Transverse colon (tissue), 4 donors: ENCODE measurements around the gene C1orf115. TPM values are rescaled to one million over a fixed set of nuclear protein-coding genes. Genes with fewer than 3 reads are reported as not detected.
"Not testable (repeated sequence)": the region's sequence is repeated elsewhere in the genome, so short reads cannot be mapped to it uniquely, and the experiment has no call there.

Experiments used
- DNase-seq: peaks from one replicate; pipeline ENCODE4 v3.0.0-alpha.2; 2019
- H3K27ac ChIP-seq, 4 donors: fragments of 200-600 bp; sonication (generic); 2 replicates each; pipeline ENCODE4 v1.5.1; 2016 to 2018; ENCODE audit warnings: inconsistent platforms in 4 of 4
- H3K27me3 ChIP-seq: fragments of 200-600 bp; sonication (generic); 2 replicates; pipeline ENCODE4 v1.5.1; 2017; ENCODE audit warnings: inconsistent platforms
- H3K36me3 ChIP-seq, 4 donors: fragments of 200-600 bp; sonication (generic); 2 replicates each; pipeline ENCODE4 v1.5.1; 2017 to 2019; ENCODE audit warnings: inconsistent platforms in 4 of 4
- H3K4me1 ChIP-seq, 4 donors: fragments of 200-600 bp; sonication (generic); 2 replicates each; pipeline ENCODE4 v1.5.1; 2017 to 2020; ENCODE audit warnings: inconsistent platforms in 4 of 4
- H3K4me3 ChIP-seq, 4 donors: fragments of 200-600 bp; sonication (generic); 1 replicate in 1 of 4; 2 replicates in 3 of 4; pipeline versions ENCODE4 v1.5.1 to v1.6.1; 2017 to 2019; ENCODE audit warnings: inconsistent platforms in 4 of 4
- H3K9me3 ChIP-seq, 2 donors: fragments of 200-600 bp; sonication (generic); 2 replicates each; pipeline ENCODE4 v1.5.1; 2017 to 2019; ENCODE audit warnings: inconsistent platforms in 2 of 2
- EP300 ChIP-seq: sonication (generic); formaldehyde crosslinking; IDR thresholded peaks from one replicate; pipeline ENCODE4 v1.6.1; 2017; ENCODE audit warnings: antibody characterized with exemption, low read depth
- POLR2A ChIP-seq: fragments of 450-650 bp; IDR thresholded peaks from one replicate; pipeline ENCODE4 v1.6.1; 2016; ENCODE audit warnings: antibody characterized with exemption, mild to moderate bottlenecking, moderate library complexity
- POLR2AphosphoS5 ChIP-seq, 3 donors: sonication (generic); formaldehyde crosslinking; IDR thresholded peaks; one replicate each; pipeline ENCODE4 v1.6.1; 2016; ENCODE audit warnings: antibody characterized with exemption in 3 of 3
- WGBS, 2 donors: methylation state at CpG; one replicate each; pipeline ENCODE4 v1.1.5; 2018; ENCODE audit warnings: low coverage in 1 of 2; 5-methylcytosine and 5-hydroxymethylcytosine counted together
- in situ Hi-C, 4 donors: fragments of 200-750 bp; cut with MboI; loops; one replicate each; pipeline versions ENCODE4 v1.15.0 to v1.15.1; 2017; ENCODE audit warnings: low sequenced_read_pairs in 3 of 4, low pct_ligation_motif_present in 1 of 4, low pct_unique_long_range_greater_than_20kb in 1 of 4
- intact Hi-C: fragments of 100-400 bp; cut with DNase I; formaldehyde crosslinking; loops from one replicate; pipeline ENCODE4 v1.15.1; 2023; ENCODE audit warnings: low total_unique reads
- total RNA-seq, 4 donors: library from RNA; depleted of rRNA; stranded (reverse); fragments of >200 nt; gene quantifications; one replicate each; pipeline ENCODE4 v1.1.0, GENCODE V29; 2016
- TF ChIP-seq, protein P1 (sequence below), 5 experiments: fragments of 200-600 bp in 3 of 5; fragments of 450-650 bp in 2 of 5; sonication (generic) in 3 of 5; IDR thresholded peaks; 1 replicate in 2 of 5; 2 replicates in 3 of 5; pipeline ENCODE4 v1.5.1; 2016 to 2017; ENCODE audit warnings: antibody characterized with exemption in 5 of 5, inconsistent platforms in 3 of 5, mild to moderate bottlenecking in 2 of 5, moderate library complexity in 1 of 5

C1orf115 gene
- total RNA-seq, 4 donors from 2014 or later = 43.2 to 153 (median 103) TPM

DNA sequence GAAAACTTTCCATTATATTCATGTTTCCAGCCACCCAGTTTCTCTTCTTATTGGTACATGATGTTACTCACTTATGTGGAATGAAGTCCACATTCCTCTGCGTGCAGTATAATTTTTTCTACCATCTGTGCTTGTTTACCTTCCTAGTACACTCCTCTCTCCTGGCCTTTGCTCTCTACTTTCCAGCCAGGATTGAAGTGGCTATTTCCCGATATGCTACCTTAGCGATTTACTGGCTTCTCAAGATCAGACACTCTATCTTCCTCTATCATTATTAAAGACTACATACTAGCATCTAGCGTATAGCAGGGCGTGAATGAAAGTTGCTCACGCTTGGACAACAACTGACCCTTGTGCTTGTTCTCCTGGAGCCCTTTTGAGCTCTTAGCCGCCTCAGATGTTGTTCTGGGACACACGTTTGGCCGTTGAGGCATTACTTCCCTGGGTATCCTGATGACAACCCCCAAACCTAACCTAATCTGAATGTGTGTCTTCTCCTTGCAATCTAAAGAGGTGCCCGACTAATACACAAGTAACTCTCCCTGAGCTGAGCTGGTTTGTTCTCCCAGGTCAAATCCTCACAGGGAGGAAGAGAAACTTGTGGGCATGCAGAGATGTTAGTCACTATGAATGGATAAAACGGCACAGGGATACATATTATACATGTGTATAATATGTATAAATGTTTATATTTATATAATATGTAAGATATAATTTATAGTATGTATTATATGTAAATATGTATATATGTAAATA, 44.6 kb downstream of the C1orf115 start:
- intact Hi-C loops (no loop called here), in situ Hi-C loops (loop anchor here in 1 of 4 donors (10.0 kb wide), 1 partner anchor 50 kb away; no protein-coding TSS in a partner anchor)
- TF ChIP-seq POLR2AphosphoS5 (IDR thresholded peaks at IDR 0.05) = peak in 2 of 3 donors; percentile 61 to 65
- TF ChIP-seq EP300 = no peak
- TF ChIP-seq, protein P1, sequence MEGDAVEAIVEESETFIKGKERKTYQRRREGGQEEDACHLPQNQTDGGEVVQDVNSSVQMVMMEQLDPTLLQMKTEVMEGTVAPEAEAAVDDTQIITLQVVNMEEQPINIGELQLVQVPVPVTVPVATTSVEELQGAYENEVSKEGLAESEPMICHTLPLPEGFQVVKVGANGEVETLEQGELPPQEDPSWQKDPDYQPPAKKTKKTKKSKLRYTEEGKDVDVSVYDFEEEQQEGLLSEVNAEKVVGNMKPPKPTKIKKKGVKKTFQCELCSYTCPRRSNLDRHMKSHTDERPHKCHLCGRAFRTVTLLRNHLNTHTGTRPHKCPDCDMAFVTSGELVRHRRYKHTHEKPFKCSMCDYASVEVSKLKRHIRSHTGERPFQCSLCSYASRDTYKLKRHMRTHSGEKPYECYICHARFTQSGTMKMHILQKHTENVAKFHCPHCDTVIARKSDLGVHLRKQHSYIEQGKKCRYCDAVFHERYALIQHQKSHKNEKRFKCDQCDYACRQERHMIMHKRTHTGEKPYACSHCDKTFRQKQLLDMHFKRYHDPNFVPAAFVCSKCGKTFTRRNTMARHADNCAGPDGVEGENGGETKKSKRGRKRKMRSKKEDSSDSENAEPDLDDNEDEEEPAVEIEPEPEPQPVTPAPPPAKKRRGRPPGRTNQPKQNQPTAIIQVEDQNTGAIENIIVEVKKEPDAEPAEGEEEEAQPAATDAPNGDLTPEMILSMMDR (IDR thresholded peaks at IDR 0.05) = no peak
- no peak for TF ChIP-seq POLR2A
- Histone ChIP-seq H3K27ac (peak overlapping the region; percentile 55 to 75 (median 72)), H3K9me3 (no peaks in the 10 kb centered on the region), H3K4me3 (no peak overlapping the region), H3K36me3 (no peaks in the 10 kb centered on the region), H3K4me1 (peaks cover 0 to 28% (median 17%) of the 10 kb centered on the region in 4 donors), H3K27me3 (no peaks in the 10 kb centered on the region)
- DNase-seq = peak; percentile 26
- WGBS, 2 donors = 51 to 55% methylated on average over 10 to 11 of the region's 11 CpGs

DNA sequence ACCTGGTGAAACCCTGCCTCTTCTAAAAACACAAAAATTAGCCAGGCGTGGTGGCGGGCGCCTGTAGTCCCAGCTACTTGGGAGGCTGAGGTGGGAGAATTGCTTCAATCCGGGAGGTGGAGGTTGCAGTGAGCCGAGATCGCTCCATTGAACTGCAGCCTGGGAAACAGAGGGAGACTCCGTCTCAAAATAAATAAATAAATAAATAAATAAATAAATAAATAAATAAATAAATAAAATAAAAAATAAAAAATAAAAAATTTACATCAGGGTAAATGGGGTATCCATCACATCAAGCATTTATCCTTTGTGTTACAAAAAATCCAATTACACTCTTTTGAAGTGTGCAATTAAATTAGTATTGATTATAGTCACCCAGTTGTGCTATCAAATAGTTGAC, 46.1 kb downstream of the C1orf115 start:
- H3K9me3 ChIP-seq, H3K27me3 ChIP-seq, H3K27ac ChIP-seq, H3K4me3 ChIP-seq, DNase-seq, H3K36me3 ChIP-seq, intact Hi-C loops: not testable (repeated sequence)
- 85 to 95% methylated on average over 4 to 7 of the region's 7 CpGs for WGBS, 2 donors
- in situ Hi-C loops = loop anchor here in 1 of 4 donors (10.0 kb wide), 1 partner anchor 51 kb away; no protein-coding TSS in a partner anchor
- peaks cover 0 to 28% (median 17%) of the 10 kb centered on the region in 4 donors for H3K4me1 ChIP-seq

DNA sequence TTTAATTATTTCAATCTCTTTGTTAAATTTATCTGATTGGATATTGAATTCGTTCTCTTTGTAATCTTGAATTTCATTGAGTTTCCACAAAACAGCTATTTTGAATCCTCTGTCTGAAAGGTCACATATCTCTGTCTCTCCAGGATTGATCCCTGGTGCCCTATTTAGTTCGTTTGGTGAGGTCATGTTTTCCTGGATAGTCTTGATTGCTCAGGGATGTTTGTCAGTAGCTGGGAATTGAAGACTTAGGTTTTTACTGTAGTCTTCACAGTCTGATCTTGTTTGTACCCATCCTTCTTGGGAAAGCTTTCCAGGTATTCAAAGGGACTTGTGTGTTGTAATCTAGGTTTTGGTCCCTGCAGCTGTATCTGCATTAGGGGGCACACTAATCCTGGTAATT, 51.2 kb downstream of the C1orf115 start:
- Histone ChIP-seq H3K4me1 (no peaks in the 10 kb centered on the region), H3K27ac (no peak overlapping the region), H3K36me3 (no peaks in the 10 kb centered on the region), H3K9me3 (no peaks in the 10 kb centered on the region), H3K27me3 (no peaks in the 10 kb centered on the region), H3K4me3 (no peak overlapping the region)
- DNase-seq = no peak
- intact Hi-C loops (no loop called here), in situ Hi-C loops (no loop called here)
- WGBS, 2 donors = 50 to 68% methylated on average over 2 of the region's 2 CpGs
- TF ChIP-seq, protein P1 (IDR thresholded peaks at IDR 0.05) = no peak
- TF ChIP-seq EP300 = no peak
- TF ChIP-seq POLR2A = no peak
- TF ChIP-seq POLR2AphosphoS5 (IDR thresholded peaks at IDR 0.05) = no peak

DNA sequence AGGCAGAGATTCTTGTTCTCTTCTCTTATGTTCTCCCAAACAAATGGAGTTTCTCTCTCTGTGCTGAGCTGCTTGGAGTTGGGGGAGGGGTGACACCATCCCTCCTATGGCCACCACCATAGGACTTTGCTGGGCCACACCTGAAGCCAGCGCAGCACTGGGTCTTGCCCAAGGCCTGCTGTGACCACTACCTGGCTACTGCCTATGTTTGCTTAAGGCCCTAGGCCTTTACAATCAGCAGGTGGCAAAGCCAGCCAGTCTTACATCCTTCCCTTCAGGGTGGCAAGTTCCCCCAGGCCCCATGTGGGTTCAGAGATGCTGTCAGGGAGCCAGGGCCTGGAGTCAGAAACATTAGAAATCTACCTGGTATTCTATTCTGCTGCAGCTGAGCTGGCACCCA, 51.7 kb downstream of the C1orf115 start:
- H3K27me3 ChIP-seq = no peaks in the 10 kb centered on the region
- in situ Hi-C loops (no loop called here), intact Hi-C loops (no loop called here)
- TF ChIP-seq EP300 (no peak), POLR2A (no peak), POLR2AphosphoS5 (IDR thresholded peaks at IDR 0.05) (no peak)
- TF ChIP-seq, protein P1 (IDR thresholded peaks at IDR 0.05) = no peak
- no peak for DNase-seq
- no peaks in the 10 kb centered on the region for H3K9me3 ChIP-seq
- no peaks in the 10 kb centered on the region for H3K36me3 ChIP-seq
- no peaks in the 10 kb centered on the region for H3K4me1 ChIP-seq
- no peak overlapping the region for H3K4me3 ChIP-seq
- H3K27ac ChIP-seq = no peak overlapping the region
- WGBS, 2 donors = 100% methylated on average over 1 of the region's 1 CpG; no CpG with 5 or more reads in 1 of the 2 donors
